GM21717 (cell line): ENCODE measurements around the gene DEPDC7.

Experiments
- ATAC-seq: cut with Tn5 transposase; IDR thresholded peaks from one replicate; pipeline ENCODE4 v1.9.1; 2021; ENCODE audit warnings: mild to moderate bottlenecking, moderate library complexity; ENCODE audit not compliant: unreplicated experiment

Gene DEPDC7

GRCh38 chr11:33059331-33060007 is 43.8 kb downstream of the DEPDC7 start:
- no peak for ATAC-seq

- ATAC-seq: no peak
Measured at GRCh38 chr11:33060271-33060670, 44.6 kb downstream of the DEPDC7 start.

DNA sequence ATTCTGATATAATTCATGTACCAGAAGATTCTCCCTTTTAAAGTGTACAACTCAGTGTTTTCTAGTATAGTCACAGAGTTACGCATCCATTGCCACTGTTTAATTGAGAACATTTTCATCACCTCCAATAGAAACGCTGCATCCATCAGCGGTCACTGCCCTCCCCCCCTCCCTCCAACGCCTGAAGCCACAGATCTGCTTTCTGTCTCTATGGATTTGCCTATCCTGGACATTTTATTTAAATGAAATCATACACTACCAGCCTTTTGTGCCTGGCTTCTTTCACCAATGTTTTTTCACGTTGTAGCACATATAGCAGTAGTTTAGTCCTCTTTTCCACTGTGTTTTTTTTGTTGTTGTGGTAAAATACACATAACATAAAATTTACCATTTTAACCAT is 46.5 kb downstream of the DEPDC7 start:
- ATAC-seq: no peak

DNA sequence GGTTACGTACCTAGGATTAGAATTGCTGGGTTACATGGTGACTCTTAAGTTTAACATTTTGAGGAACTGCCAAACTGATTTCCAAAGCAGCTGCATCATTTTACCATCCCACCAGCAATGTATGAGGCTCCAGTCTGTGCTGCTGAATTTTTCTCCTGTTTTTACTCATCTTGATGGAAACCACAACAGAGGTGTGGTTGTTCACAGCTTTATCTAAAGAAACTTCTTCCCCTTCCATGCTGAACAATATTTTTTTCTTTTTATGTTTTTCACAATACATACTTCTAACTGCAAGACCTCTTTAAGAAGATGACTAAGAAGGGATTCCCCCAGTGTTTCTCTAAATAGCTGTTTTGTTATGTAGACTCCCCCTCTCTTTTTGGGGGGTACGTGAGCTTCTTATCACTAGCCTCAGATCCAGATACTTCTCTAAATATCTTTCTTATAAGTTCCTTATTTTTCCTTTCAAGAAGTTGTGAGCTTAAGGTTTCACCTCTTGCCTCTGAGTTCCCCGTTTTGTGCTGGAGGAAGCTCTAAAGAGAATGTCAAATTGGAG is 47.7 kb downstream of the DEPDC7 start:
- ATAC-seq: peak; percentile 58

DNA sequence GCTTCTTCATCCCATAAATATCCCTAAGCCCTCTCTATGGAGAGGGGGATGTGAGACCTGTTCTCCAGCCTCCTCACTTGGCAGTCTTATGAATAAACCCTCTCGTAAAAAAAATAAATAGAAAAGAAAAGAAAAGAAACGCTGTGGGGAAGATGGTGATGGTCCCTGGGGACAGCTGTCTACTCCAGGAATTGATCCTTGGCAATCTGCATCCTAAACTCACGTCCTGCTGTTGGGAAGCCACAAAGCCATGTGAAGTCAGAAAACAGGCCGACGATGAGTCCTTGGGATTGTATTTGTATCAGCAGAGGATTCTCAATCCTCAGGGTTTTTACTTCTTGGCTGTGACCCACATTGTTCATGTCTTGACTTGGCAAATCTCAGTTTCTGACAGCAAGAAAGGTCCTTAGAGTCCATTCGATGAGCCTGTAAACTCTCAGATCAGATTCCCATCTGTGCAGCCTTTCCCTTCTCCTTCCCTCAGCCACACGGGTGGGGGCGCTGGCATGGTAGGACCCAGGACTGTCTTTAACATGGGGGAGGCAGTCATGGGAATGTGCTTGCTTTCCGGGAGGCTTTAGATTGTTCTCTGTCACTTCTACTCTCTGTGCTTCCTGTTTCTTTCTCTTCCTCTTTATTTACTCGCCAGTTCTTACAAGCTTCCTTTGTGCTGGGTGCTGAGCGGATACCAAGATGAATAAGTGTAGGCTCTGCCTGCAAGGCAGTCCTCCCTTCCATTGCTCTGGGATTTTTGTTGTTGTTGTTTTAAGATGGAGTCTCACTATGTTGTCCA is 48.6 kb downstream of the DEPDC7 start:
- no peak for ATAC-seq

- no peak for ATAC-seq
Measured at GRCh38 chr11:33064866-33065265, 49.2 kb downstream of the DEPDC7 start.

DNA sequence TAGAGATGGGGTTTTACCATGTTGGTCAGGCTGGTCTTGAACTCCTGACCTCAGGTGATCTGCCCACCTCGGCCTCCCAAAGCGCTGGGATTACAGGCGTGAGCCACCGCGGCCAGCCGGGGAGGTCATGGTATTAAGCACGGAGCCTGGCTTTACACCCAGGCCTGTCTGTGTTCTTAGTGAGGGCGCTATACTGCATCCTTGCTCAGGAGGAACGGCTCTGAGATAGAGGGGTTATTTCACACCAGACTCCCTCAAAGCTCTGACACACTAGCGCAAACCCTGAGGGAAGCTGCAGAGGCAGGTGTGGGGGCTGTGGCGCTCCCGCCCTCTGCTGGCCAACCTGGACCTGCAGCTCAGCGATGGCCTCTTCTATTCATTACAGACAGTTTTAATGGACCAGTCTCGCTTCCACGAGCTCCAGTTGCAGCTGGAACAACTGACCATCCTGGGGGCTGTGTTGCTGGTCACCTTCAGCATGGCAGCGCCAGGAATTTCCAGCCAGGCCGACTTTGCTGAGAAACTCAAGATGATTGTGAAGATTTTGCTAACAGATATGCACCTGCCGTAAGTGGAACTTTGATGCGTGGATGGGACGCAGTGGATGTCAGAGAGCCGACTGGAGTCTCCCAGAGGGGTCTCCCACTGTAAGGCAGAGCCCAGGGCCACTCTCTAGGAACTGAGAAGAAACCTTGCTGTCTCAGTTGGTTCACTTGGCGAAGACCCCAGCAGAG is 49.9 kb downstream of the DEPDC7 start:
- peak; percentile 35 for ATAC-seq

DNA sequence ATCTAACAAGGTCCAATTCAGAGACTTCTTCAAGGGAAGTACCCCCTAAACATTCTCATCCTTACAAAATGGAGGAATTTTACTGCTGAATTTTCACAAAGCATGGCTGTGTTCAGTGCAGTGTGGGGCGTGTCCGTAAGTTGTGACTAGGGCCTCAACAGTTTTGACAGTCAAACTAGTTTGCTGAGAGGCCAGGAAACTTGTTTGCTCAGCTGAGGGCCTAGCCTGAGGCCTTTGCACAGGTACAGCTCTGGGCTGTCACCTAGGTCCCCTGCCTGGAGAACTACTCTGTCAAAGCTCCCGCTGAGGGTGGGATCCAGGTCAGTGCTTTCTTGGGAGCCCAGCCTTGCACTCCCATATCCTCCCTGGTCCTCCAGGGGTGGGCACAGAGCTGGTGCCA is 51.6 kb downstream of the DEPDC7 start:
- no peak for ATAC-seq

DNA sequence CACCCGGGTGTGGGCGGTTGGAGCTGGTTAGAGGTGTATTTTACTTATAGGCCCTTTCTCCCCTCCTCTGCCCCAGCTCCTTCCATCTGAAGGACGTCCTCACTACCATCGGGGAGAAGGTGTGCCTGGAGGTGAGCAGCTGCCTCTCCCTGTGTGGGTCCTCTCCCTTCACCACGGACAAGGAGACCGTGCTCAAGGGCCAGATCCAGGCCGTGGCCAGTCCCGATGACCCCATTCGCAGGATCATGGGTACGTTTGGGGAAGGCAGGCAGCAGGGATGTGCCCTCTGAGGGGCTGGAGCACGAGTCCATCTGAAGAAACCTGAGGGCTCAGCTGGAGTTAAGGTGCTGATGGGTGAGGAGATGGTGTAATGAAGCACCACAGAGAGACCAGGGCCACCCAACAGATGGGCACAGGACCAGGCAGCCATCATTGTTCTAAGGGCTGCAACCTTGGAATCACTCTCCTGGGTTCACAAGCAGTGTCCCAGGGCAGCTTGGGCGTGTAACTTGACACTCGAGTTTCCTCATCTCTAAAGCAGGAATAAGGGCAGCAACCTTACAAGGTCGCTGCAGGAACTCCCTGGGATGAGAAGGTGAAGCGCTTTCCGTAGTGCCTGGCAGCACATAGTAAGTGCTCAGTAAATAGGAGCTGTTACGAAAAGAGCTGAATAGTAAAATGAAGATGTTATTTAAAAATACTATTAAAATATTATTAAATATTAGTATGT is 53.1 kb downstream of the DEPDC7 start:
- ATAC-seq: no peak

GRCh38 chr11:33072465-33072864 is 56.8 kb downstream of the DEPDC7 start:
- ATAC-seq: no peak
